Osteoblast (primary cell): ENCODE results near the gene MAN1C1. TPM values are rescaled to one million over a fixed set of nuclear protein-coding genes. Genes with fewer than 3 reads are reported as not detected.

Experiments used
- DNase-seq: peaks from one replicate; pipeline ENCODE4 v3.0.0; 2011; ENCODE audit warnings: low spot score, mixed read lengths; ENCODE audit not compliant: insufficient read length; ENCODE audit errors: missing footprints
- H2AFZ ChIP-seq: 2 replicates; pipeline ENCODE4 v1.6.0; 2011; ENCODE audit warnings: mild to moderate bottlenecking, low read length
- H3K27ac ChIP-seq: 2 replicates; pipeline ENCODE4 v1.5.1; 2011; ENCODE audit warnings: mild to moderate bottlenecking, low read depth, low read length, moderate library complexity
- H3K27me3 ChIP-seq: 2 replicates; pipeline ENCODE4 v1.6.0; 2012; ENCODE audit warnings: mild to moderate bottlenecking, control low read depth, inconsistent platforms, low read length, moderate library complexity; ENCODE audit not compliant: insufficient read depth
- H3K36me3 ChIP-seq: 2 replicates; pipeline ENCODE4 v1.5.1; 2011; ENCODE audit warnings: mild to moderate bottlenecking, low read length, control low read depth, moderate library complexity; ENCODE audit not compliant: insufficient read depth
- H3K4me1 ChIP-seq: 2 replicates; pipeline ENCODE4 v1.5.1; 2011; ENCODE audit warnings: mild to moderate bottlenecking, low read length, control low read depth, moderate library complexity; ENCODE audit not compliant: insufficient read depth
- H3K4me2 ChIP-seq: 2 replicates; pipeline ENCODE4 v1.6.0; 2011; ENCODE audit warnings: mild to moderate bottlenecking, low read length; ENCODE audit not compliant: insufficient read depth
- H3K4me3 ChIP-seq: fragments of 200-600 bp; sonication (generic); 3 replicates; pipeline ENCODE4 v1.5.1; 2012; ENCODE audit warnings: mild to moderate bottlenecking, low read length, inconsistent platforms; ENCODE audit not compliant: insufficient read depth
- H3K79me2 ChIP-seq: 2 replicates; pipeline ENCODE4 v1.6.0; 2012; ENCODE audit warnings: mild to moderate bottlenecking, low read length, control low read depth, inconsistent platforms; ENCODE audit not compliant: insufficient read depth
- H3K9me3 ChIP-seq: 2 replicates; pipeline ENCODE4 v1.5.1; 2011; ENCODE audit warnings: low read depth, low read length, control low read depth
- H4K20me1 ChIP-seq: 2 replicates; pipeline ENCODE4 v1.6.0; 2012; ENCODE audit warnings: mild to moderate bottlenecking, low read length, control low read depth; ENCODE audit not compliant: insufficient read depth
- CTCF ChIP-seq: IDR thresholded peaks from 2 replicates; pipeline ENCODE4 v1.5.1; 2011; ENCODE audit warnings: mild to moderate bottlenecking, low read depth, low read length, moderate library complexity; ENCODE audit errors: extremely low read depth
- total RNA-seq: library from RNA; depleted of rRNA; stranded (reverse); fragments of >200 nt; gene quantifications from 2 replicates; pipeline ENCODE4 v1.2.3, GENCODE V29; 2012

Gene MAN1C1
- total RNA-seq, 1 donor: 16.3 TPM

- peak; percentile 97 for DNase-seq
- no peak overlapping the region for H3K27ac ChIP-seq
- no peak for TF ChIP-seq CTCF
- H3K27me3 ChIP-seq: no peaks in the 10 kb centered on the region
- H3K4me3 ChIP-seq: peak overlapping the region; percentile 96
- peaks cover 30% of the 10 kb centered on the region for H3K4me1 ChIP-seq
- no peaks in the 10 kb centered on the region for H3K9me3 ChIP-seq
- H3K4me2 ChIP-seq: peak overlapping the region; percentile 84
- peaks cover 44% of the 10 kb centered on the region for H4K20me1 ChIP-seq
- H3K36me3 ChIP-seq: peaks cover 15% of the 10 kb centered on the region
- H2AFZ ChIP-seq: no peak overlapping the region
- peaks cover 63% of the 10 kb centered on the region for H3K79me2 ChIP-seq
These were observed 205.1 kb downstream of the MAN1C1 start for GRCh38 chr1:25821630-25822091.

- no peak for DNase-seq
These were observed 209.0 kb downstream of the MAN1C1 start for GRCh38 chr1:25825605-25826004.

GRCh38 chr1:25826571-25826970 lies 210.0 kb downstream of the MAN1C1 start:
- H3K36me3 ChIP-seq: peaks cover 52% of the 10 kb centered on the region
- no peak for DNase-seq
- H3K4me3 ChIP-seq: no peak overlapping the region
- no peaks in the 10 kb centered on the region for H3K9me3 ChIP-seq
- H3K27me3 ChIP-seq: no peaks in the 10 kb centered on the region
- no peak overlapping the region for H2AFZ ChIP-seq
- no peak overlapping the region for H3K27ac ChIP-seq
- H3K4me1 ChIP-seq: peaks cover 5% of the 10 kb centered on the region
- TF ChIP-seq CTCF: no peak
- peaks cover 42% of the 10 kb centered on the region for H3K79me2 ChIP-seq
- no peak overlapping the region for H3K4me2 ChIP-seq
- H4K20me1 ChIP-seq: peaks cover 33% of the 10 kb centered on the region

More at GRCh38 chr1:25825605-25826004, 209.0 kb downstream of the MAN1C1 start:
- Histone ChIP-seq H3K4me3 (no peak overlapping the region), H4K20me1 (peaks cover 43% of the 10 kb centered on the region), H3K27ac (no peak overlapping the region), H3K36me3 (peaks cover 43% of the 10 kb centered on the region), H3K4me2 (no peak overlapping the region), H3K4me1 (peaks cover 14% of the 10 kb centered on the region), H3K79me2 (peaks cover 52% of the 10 kb centered on the region), H3K27me3 (no peaks in the 10 kb centered on the region), H2AFZ (no peak overlapping the region), H3K9me3 (no peaks in the 10 kb centered on the region)
- no peak for TF ChIP-seq CTCF

GRCh38 chr1:25828491-25828890 lies 211.9 kb downstream of the MAN1C1 start:
- H3K4me2 ChIP-seq: no peak overlapping the region
- DNase-seq: no peak
- H3K27ac ChIP-seq: no peak overlapping the region
- peaks cover 25% of the 10 kb centered on the region for H3K79me2 ChIP-seq
- H3K4me1 ChIP-seq: no peaks in the 10 kb centered on the region
- H2AFZ ChIP-seq: no peak overlapping the region
- peaks cover 15% of the 10 kb centered on the region for H4K20me1 ChIP-seq
- H3K4me3 ChIP-seq: no peak overlapping the region
- peaks cover 69% of the 10 kb centered on the region for H3K36me3 ChIP-seq
- TF ChIP-seq CTCF: no peak
- no peaks in the 10 kb centered on the region for H3K9me3 ChIP-seq
- no peaks in the 10 kb centered on the region for H3K27me3 ChIP-seq
